ENCODE results near the gene ARHGAP4.

ARHGAP4 gene

GRCh38 chrX:153925739-153926551, at the start of gene ARHGAP4:
Gene ARHGAP4 (minus strand): TSS chrX:153926264. CDS start chrX:153926202, 62 bp downstream.
- no peak for DNase-seq

DNA sequence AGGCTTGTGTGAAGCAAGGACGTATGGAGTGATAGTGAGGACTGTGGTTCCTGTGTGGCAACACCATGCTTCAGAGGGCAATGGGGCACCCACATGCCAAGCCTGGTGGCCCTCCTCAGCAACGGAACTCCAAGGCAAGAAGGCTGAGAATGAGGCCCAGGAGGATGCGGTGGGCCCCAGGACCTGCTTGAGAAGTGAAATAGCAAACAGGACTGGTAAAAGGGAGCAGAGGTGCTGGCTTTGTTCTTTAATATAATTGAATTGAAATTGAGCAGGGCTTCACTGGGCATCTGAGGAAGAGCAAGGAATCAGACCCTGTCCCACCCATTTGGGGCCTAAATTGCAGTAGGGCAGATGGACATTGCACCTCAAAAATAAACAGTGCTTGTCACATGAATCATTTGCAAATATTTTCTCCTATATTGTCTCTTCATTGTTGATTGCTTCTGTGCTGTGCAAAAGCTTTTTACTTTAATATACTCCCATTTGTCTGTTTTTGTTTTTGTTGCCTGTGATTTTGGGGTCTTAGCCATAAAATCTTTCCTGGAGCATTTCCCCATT, 48.7 kb upstream of the ARHGAP4 start:
- DNase-seq: no peak

GRCh38 chrX:153974003-153974725, 48.1 kb upstream of the ARHGAP4 start:
- no peak for DNase-seq

- no peak for DNase-seq
Observed at GRCh38 chrX:153973127-153974002, 47.3 kb upstream of the ARHGAP4 start.

DNA sequence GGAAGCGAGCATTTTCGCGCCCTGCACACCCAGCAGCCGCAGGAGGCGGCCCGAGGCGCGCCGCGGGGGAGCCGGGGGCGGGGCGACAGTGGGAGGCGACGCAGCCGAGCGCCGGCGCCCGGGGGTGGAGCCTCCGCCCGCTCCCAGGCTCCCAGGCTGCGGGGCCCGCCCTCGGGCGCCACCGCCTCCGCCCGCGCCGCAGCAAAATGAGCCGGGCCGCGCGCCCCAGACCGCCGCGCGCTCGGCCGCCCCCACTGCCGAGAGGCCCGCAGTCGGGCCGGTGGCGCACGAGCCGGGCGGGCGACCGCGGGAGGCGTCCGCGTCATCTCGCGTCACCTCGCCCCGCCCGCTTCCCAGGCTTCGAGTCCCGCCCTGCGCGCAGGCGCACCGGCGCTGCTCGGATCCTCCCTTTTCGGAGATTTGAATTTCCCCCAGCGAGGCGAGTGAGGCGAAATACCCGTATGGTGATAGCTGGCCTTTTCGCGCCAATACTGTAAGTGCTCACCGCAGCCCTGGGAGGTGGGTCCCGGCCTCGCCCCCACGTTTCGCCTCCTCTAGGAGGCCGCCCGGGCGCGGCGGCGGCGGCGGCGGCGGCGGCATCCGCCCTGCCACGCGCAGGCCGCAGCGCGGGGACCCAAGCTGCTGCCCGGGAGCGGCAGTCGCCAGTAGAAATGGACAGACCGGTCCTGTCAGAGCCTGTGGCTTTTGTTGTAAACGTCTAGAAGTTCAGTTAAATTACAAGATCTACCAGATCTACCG, 46.5 kb upstream of the ARHGAP4 start, which contains the start of gene TMEM187:
TSS of gene TMEM187 (plus strand) at position 387 of the 759 bp plus-strand sequence. CDS start 9,309 bp downstream, outside the sequence.
- DNase-seq: peak; percentile 76

DNA sequence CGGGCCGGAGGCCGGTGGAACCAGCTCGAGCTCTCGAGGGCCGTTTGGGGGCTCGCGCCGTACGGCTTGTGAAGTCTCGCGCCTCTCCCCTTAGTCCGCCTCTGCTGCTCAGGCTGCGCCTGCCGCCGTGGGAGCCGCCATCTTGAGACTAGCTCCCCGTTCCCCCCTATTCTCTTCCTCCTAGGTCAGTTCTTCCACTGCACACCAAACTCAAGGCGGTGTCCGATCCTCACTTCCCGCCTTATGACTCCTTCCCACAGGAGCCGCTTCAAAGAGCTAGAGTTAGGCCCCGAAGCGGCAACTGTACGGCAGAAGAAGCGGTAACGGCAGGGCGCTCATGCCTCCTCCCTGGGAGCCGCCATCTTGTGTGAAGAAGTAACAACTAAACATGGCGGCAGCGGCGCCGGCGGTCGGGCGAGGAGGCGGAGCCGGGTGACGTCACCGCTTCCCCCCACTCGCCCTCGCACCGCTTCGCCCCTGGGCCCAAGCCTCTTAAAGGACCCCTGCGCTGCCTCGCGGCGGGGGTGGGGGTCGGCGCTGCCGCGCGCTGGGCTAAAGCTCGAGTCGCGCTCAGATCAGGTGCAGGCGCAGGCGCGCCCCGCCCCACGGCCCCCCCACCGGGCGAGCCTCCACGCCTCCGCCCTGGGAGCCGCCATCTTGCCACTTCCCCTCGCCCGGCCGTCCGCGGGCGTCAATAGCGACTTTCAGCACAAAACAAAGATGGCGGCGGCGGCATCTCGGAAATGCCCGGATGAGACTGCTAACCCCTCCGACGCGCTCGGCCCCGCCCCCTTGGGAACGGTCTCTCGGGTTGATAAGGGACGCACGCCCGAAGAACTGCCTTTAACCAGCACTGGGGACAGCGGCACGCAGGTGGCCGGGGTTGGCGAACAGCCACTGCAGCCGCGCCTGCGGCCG, 45.6 kb upstream of the ARHGAP4 start, which contains the start of gene HCFC1:
TSS of gene HCFC1 (minus strand) at position 369 of the 918 bp plus-strand sequence. CDS start 978 bp downstream, outside the sequence.
- DNase-seq: peak; percentile 85

- DNase-seq: peak; percentile 82
Observed at GRCh38 chrX:153971124-153971449, 45.0 kb upstream of the ARHGAP4 start.

DNA sequence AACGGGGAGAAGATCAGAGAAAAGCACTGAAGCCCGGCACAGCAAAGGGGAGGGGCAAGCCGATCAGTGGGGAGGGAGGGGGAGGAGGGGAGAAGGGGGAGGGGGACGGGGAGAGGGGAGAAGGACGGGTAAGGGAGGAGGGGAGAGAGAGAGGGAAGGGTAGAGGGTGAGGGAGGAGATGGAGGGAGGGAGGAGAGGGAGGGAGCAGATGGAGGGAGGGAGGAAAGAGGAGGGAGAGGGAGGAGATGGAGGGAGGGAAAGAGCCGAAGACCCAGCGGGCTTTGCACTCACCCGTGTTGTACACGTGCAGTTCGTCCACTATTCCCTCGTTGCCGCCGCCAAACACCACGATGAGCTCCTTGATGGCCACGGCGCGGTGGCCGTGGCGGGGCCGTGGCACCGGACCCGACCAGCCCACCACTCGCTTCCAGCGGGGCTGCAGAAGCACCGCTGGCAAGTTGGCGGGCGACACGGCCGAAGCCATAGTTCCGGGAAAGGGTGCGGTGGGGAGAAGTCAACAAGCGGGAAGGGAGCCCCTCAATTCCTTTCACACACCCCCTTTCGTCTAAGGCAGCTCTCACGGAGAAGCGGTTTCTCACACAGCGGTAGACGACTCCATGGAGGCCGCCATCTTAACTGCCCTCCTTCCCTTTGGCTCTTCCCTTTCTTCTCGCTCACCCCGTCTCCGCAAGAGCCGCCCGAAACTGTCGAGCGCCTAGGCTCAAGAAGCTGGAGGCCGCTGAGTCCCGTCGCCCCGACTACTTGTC, 44.5 kb upstream of the ARHGAP4 start:
- DNase-seq: peak; percentile 33

GRCh38 chrX:153969904-153970356, 43.9 kb upstream of the ARHGAP4 start:
- DNase-seq: no peak

DNA sequence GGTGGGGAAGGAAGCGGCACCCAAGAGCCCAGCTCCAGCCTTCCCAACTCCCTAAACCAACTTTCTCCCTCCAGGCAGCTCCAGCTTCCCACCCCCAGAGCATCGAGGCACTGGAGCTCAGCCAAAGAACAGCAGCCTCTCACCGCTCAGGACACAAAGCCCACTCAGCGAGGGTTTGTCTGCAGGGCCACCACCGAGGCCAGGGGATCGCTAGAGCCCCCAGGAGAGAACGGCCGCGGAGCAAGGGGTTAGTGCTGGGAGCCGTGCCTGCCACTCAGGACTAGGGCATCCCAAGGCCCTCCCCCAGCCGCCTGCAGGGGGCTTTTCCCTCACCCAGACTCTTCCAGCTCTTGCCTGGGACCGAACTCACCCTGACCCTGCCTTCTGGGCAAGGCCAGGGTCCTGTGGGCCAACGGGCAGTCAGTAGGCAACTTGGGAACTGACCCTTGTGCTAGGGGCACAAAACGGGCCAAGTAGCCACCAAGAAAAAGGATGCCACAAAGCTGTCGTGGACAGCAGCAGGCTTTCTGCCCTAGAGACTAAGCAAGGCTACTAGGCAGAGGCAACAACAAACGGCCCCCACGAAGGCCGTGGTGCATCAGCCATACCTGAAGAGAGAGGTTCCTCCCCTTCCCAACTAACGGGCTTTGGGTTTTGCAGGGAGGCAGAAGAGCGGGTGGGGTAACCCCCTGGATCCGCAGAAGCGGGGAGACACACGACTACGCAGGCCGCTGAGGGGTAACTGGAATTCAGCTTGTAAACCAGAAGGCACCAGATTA, 43.2 kb upstream of the ARHGAP4 start:
- no peak for DNase-seq

- no peak for DNase-seq
Observed at GRCh38 chrX:153968754-153969124, 42.7 kb upstream of the ARHGAP4 start.

DNA sequence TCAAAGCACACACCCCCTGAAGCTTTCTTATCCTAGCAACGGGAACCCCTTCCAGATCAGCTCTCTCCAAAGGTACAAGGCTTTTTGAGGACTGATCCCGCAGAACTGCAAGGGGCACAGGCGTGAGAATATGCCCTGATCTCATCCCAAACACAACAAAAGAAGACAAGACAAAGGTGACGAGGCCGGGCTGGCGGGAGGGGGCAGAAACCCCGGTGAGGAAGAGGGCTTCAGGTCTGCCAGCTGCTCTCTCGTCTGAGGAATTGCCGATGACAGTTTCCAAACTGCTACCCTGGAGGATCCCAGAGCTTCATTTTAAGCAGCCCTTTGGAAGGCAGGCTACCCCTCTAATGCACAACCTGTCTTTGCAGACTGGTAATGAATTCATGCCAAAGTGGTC, 42.2 kb upstream of the ARHGAP4 start:
- DNase-seq: no peak

DNA sequence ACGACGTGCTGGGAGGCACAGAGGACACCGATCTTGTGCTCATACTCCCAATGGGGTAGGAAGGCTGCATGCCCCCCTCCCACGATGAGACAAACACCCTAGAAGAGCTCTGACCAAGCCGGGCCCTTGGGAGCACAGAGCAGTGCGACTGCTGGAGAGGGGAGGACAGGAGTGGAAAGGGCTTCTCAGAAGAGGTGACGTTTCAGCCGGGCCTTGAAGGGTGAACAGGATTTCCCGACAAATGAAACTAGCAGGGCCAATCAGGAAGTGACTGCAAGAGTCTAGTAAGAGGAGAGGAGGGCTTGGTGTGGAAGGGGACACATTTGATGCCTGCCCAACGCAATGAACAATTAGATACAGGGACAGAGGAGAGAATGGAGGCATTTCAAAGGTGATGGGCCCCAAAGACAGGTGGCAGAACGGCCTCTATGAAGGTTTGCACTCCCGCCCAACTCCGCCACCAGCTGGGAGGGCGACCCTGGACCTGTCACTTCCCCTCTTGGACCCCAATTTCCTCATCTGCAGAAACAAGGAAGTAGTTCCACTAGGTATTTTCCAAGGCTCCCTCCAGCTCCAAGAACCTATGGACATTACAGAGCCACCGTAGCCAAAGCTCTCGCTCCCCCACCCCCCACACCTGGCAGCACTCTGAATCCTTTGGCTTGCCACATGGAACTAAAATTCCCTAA, 41.6 kb upstream of the ARHGAP4 start:
- DNase-seq: no peak

DNA sequence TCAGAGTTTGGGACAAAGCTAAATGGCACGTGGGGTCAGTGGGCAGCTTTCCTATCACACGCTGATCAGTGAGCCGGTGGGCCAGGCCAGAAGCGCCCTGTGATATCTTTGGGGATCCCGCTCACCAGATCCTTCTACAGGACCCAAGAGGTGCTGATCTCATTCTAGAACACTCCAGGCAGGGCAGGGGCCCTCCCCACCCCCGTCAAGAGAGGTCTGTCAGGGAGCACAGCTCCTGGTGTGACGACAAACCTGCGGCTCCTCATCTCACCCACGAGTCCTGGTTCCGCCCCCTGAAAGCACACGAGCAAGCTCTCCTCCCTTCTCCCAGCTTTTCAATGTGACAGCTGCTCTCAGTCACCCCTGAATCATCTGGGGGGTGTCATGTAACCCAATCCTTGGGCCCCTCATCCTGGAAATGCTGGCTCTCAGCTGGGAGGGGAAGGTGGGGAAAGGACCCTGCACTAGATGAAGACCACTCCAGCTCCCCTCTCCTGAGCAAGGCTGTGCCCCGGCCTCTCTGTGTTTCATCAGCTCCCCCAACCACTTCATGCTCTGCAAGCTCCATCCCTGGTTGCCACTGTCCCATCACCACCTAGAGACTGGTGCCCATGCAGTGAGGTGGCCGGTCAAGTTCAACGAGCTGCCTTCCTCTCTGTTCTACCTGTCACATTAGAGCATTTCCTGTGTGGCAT, 40.9 kb upstream of the ARHGAP4 start:
- no peak for DNase-seq

- no peak for DNase-seq
Observed at GRCh38 chrX:153966283-153966688, 40.2 kb upstream of the ARHGAP4 start.

- DNase-seq: no peak
Observed at GRCh38 chrX:153965406-153965805, 39.3 kb upstream of the ARHGAP4 start.

- DNase-seq: no peak
Observed at GRCh38 chrX:153964105-153964504, 38.0 kb upstream of the ARHGAP4 start.

DNA sequence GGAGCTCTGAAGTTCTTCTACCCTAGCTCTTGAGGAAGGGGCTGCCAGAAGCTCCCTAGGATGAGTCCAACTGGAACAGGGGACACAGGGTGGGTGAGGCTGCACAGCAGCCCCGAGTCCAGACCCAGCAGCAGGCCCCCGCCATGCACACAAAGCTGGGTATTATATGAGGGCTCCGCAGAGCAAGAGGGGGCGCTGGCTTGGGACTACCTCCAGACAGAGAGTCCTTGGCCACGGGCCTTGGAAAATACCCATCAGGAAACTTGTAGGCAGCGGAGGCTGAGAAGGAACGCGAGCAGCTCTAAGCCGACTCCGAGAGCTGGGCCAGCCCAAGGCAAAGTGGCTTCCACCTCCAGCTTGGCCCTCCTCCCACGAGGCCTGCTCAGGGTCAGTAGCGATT, 37.5 kb upstream of the ARHGAP4 start:
- no peak for DNase-seq
